HTR-8/SVneo (cell line): ENCODE measurements around the gene MTARC1.

Experiments used
- DNase-seq: peaks from one replicate; pipeline ENCODE4 v3.0.0; 2011; ENCODE audit warnings: low spot score, mixed read lengths; ENCODE audit not compliant: insufficient read length
- FAIRE-seq: peaks from 2 replicates; lab custom pipeline; 2011; peaks lifted over from hg19 to GRCh38; lab: Jason Lieb, UNC

Gene MTARC1

GRCh38 chr1:220786337-220787068, at the start of gene MTARC1:
MTARC1 (plus strand) TSS chr1:220786913; CDS start chr1:220786945, 32 bp downstream.
- DNase-seq (peak; percentile 46), FAIRE-seq (no peak)

GRCh38 chr1:220741349-220741748, 45.4 kb upstream of the MTARC1 start:
- DNase-seq: no peak
- no peak for FAIRE-seq

GRCh38 chr1:220741825-220742224, 44.9 kb upstream of the MTARC1 start:
- no peak for FAIRE-seq

GRCh38 chr1:220742520-220742919, 44.2 kb upstream of the MTARC1 start:
- DNase-seq (no peak), FAIRE-seq (no peak)

More at GRCh38 chr1:220741825-220742224, 44.9 kb upstream of the MTARC1 start:
- DNase-seq: no peak

- DNase-seq (no peak), FAIRE-seq (no peak)
These were observed 39.9 kb upstream of the MTARC1 start for GRCh38 chr1:220746851-220747250.

GRCh38 chr1:220747437-220748088, 39.1 kb upstream of the MTARC1 start:
- FAIRE-seq (no peak), DNase-seq (no peak)

- peak; percentile 86 for DNase-seq
- peak; percentile 80 for FAIRE-seq
These were observed 38.4 kb upstream of the MTARC1 start, which contains the start of gene MTARC2 for GRCh38 chr1:220748089-220748934. MTARC2 (plus strand) TSS chr1:220748322; CDS start chr1:220748532, 210 bp downstream.

GRCh38 chr1:220748936-220749335, 37.8 kb upstream of the MTARC1 start:
- no peak for DNase-seq
- no peak for FAIRE-seq

GRCh38 chr1:220750131-220750515, 36.6 kb upstream of the MTARC1 start:
- DNase-seq (no peak), FAIRE-seq (no peak)

GRCh38 chr1:220751111-220751510, 35.6 kb upstream of the MTARC1 start:
- DNase-seq (no peak), FAIRE-seq (no peak)

GRCh38 chr1:220754212-220754917, 32.3 kb upstream of the MTARC1 start:
- FAIRE-seq (no peak), DNase-seq (no peak)

- FAIRE-seq (no peak), DNase-seq (no peak)
These were observed 31.8 kb upstream of the MTARC1 start for GRCh38 chr1:220754918-220755295.

- FAIRE-seq (no peak), DNase-seq (no peak)
These were observed 31.4 kb upstream of the MTARC1 start for GRCh38 chr1:220755309-220755708.

GRCh38 chr1:220757441-220757840, 29.3 kb upstream of the MTARC1 start:
- FAIRE-seq (no peak), DNase-seq (no peak)

- FAIRE-seq (no peak), DNase-seq (no peak)
These were observed 27.6 kb upstream of the MTARC1 start for GRCh38 chr1:220759147-220759546.

GRCh38 chr1:220761688-220762427, 24.9 kb upstream of the MTARC1 start:
- no peak for DNase-seq

GRCh38 chr1:220764757-220765156, 22.0 kb upstream of the MTARC1 start:
- FAIRE-seq: no peak
- no peak for DNase-seq

More at GRCh38 chr1:220761688-220762427, 24.9 kb upstream of the MTARC1 start:
- no peak for FAIRE-seq

GRCh38 chr1:220767312-220768125, 19.2 kb upstream of the MTARC1 start:
- DNase-seq: no peak
- no peak for FAIRE-seq
